OCI-LY7 (cell line): ENCODE measurements around the gene DDR1. TPM values are rescaled to one million over a fixed set of nuclear protein-coding genes. Genes with fewer than 3 reads are reported as not detected.

Experiments used
- BruUV-seq: library from RNA; stranded (reverse); fragments of 400-500 nt; replicated peaks from 2 replicates; lab custom pipeline; 2021; lab: Mats Ljungman, UMichigan
- CTCF ChIA-PET: fragments of 300-600 bp; sonication (Branson Sonifier 250); formaldehyde crosslinking; loops from one replicate; lab custom pipeline; 2022; ENCODE audit warnings: antibody characterized with exemption; ENCODE audit not compliant: unreplicated experiment; lab: Charles Lee
- POLR2A ChIA-PET: fragments of 300-600 bp; sonication (Branson Sonifier 250); formaldehyde crosslinking; loops from one replicate; lab custom pipeline; 2022; ENCODE audit warnings: antibody characterized with exemption; lab: Charles Lee
- DNase-seq: peaks from one replicate; pipeline ENCODE4 v3.0.0-alpha.2; 2015; ENCODE audit warnings: low spot score
- H2AFZ ChIP-seq: fragments of 200-600 bp; sonication (generic), shearing (Covaris generic); 2 replicates; pipeline ENCODE4 v1.6.1; 2014; ENCODE audit warnings: mild to moderate bottlenecking, antibody characterized with exemption, low read length, moderate library complexity
- H3K27ac ChIP-seq: fragments of 200-600 bp; sonication (generic); 2 replicates; pipeline ENCODE4 v1.5.1; 2014; ENCODE audit warnings: mixed run types, low read depth, mild to moderate bottlenecking, moderate library complexity, low read length, inconsistent platforms; ENCODE audit not compliant: poor library complexity, severe bottlenecking
- H3K36me3 ChIP-seq: fragments of 200-600 bp; sonication (generic); 2 replicates; pipeline ENCODE4 v1.6.1; 2014; ENCODE audit warnings: mild to moderate bottlenecking, antibody characterized with exemption, low read length, moderate library complexity, mixed read lengths; ENCODE audit not compliant: insufficient read depth
- H3K4me1 ChIP-seq: fragments of 200-600 bp; sonication (generic); 2 replicates; pipeline ENCODE4 v1.5.1; 2014; ENCODE audit warnings: mild to moderate bottlenecking, low read length; ENCODE audit not compliant: insufficient read depth, poor library complexity, severe bottlenecking
- H3K4me2 ChIP-seq: fragments of 200-600 bp; sonication (generic); 2 replicates; pipeline ENCODE4 v1.6.1; 2014; ENCODE audit warnings: mild to moderate bottlenecking, low read length
- H3K4me3 ChIP-seq: fragments of 200-600 bp; sonication (generic); 2 replicates; pipeline ENCODE4 v1.5.1; 2014; ENCODE audit warnings: mild to moderate bottlenecking, low read depth, low read length; ENCODE audit not compliant: poor library complexity, severe bottlenecking
- H3K79me2 ChIP-seq: fragments of 200-600 bp; sonication (generic); 2 replicates; pipeline ENCODE4 v1.6.1; 2016; ENCODE audit warnings: low read depth, mild to moderate bottlenecking, low read length, moderate library complexity, mixed read lengths; ENCODE audit not compliant: insufficient read depth
- H3K9me2 ChIP-seq: fragments of 200-600 bp; sonication (generic); 2 replicates; pipeline ENCODE4 v1.6.1; 2016; ENCODE audit warnings: mild to moderate bottlenecking, low read length, mixed read lengths; ENCODE audit not compliant: insufficient read depth
- H3K9me3 ChIP-seq: fragments of 200-600 bp; sonication (generic); 2 replicates; pipeline ENCODE4 v1.6.1; 2014; ENCODE audit warnings: mild to moderate bottlenecking, mixed run types, low read length, mixed read lengths
- H4K20me1 ChIP-seq: fragments of 200-600 bp; sonication (generic); 2 replicates; pipeline ENCODE4 v1.6.1; 2014; ENCODE audit warnings: mild to moderate bottlenecking, antibody characterized with exemption, low read length, moderate library complexity, mixed read lengths; ENCODE audit not compliant: insufficient read depth
- CTCF ChIP-seq: fragments of 200-600 bp; sonication (generic); conservative IDR thresholded peaks from 2 replicates; pipeline ENCODE4 v1.5.1; 2014; ENCODE audit warnings: mild to moderate bottlenecking, antibody characterized with exemption, low read length, moderate library complexity, mixed read lengths
- EZH2phosphoT487 ChIP-seq: fragments of 200-600 bp; sonication (generic); IDR thresholded peaks from 2 replicates; pipeline ENCODE4 v1.6.1; 2018; ENCODE audit warnings: low read depth, borderline replicate concordance, mild to moderate bottlenecking, mixed run types, antibody characterized with exemption, low read length, moderate library complexity, mixed read lengths
- intact Hi-C: fragments of 100-400 bp; cut with micrococcal nuclease; formaldehyde crosslinking; loops from one replicate; pipeline ENCODE4 v1.10.0; 2022; ENCODE audit not compliant: unreplicated experiment
- total RNA-seq, 2 experiments: library from RNA; depleted of rRNA in 1 of 2; stranded (reverse); fragments of >200 nt in 1 of 2; shearing (Covaris generic) in 1 of 2; gene quantifications; 2 replicates each; pipeline ENCODE4 v1.2.3, GENCODE V29; 2014 to 2022

The DDR1 gene
- total RNA-seq, 2 experiments from 2014 or later, result 14.0 to 30.3 TPM

- Histone ChIP-seq H4K20me1 (no peaks in the 10 kb centered on the region), H3K79me2 (no peaks in the 10 kb centered on the region), H3K4me1 (peaks cover 50% of the 10 kb centered on the region), H2AFZ (peak overlapping the region; percentile 27), H3K4me2 (peak overlapping the region; percentile 75), H3K4me3 (peak overlapping the region; percentile 68), H3K9me2 (no peaks in the 10 kb centered on the region), H3K36me3 (no peaks in the 10 kb centered on the region), H3K9me3 (no peaks in the 10 kb centered on the region), H3K27ac (peak overlapping the region; percentile 85)
- TF ChIP-seq EZH2phosphoT487, result no peak
- TF ChIP-seq CTCF, result no peak
- DNase-seq, result no peak
- intact Hi-C loops, result loop anchor here (10.0 kb wide), 1 partner anchor 207 kb away; the partner anchor contains the start of gene DHX16
- ChIA-PET CTCF (interaction anchor here (0.6 to 1.6 kb wide), 4 partner anchors 33 to 262 kb away, joined by 3 to 5 read pairs (median 4); no protein-coding TSS in a partner anchor), POLR2A (interaction anchor here (0.5 to 2.2 kb wide), 9 partner anchors 25 to 455 kb away, joined by 3 to 15 read pairs (median 4); partner anchors contain the start of genes GTF2H4 and VARS2)
- BruUV-seq, result no TSS peak
Observed at GRCh38 chr6:30882204-30882758, 2.0 kb upstream of the DDR1 start.

GRCh38 chr6:30882759-30883684 is 1.3 kb upstream of the DDR1 start:
- intact Hi-C loops, result loop anchor here (10.0 kb wide), 1 partner anchor 208 kb away; the partner anchor contains the start of gene DHX16
- H4K20me1 ChIP-seq, result no peaks in the 10 kb centered on the region
- TF ChIP-seq EZH2phosphoT487 (no peak), CTCF (no peak)
- H3K27ac ChIP-seq, result peak overlapping the region; percentile 85
- CTCF ChIA-PET, result interaction anchor here (0.7 to 1.6 kb wide), 3 partner anchors 32 to 261 kb away, joined by 3 to 5 read pairs (median 3); no protein-coding TSS in a partner anchor
- H3K4me2 ChIP-seq, result peak overlapping the region; percentile 75
- H3K9me2 ChIP-seq, result no peaks in the 10 kb centered on the region
- H3K79me2 ChIP-seq, result no peaks in the 10 kb centered on the region
- peak overlapping the region; percentile 9; the same call in 1 of the 2 replicates for H2AFZ ChIP-seq
- POLR2A ChIA-PET, result interaction anchor here (0.5 to 2.2 kb wide), 8 partner anchors 24 to 454 kb away, joined by 3 to 15 read pairs (median 4); partner anchors contain the start of genes GTF2H4 and VARS2
- H3K4me1 ChIP-seq, result peaks cover 53% of the 10 kb centered on the region
- BruUV-seq, result no TSS peak
- H3K9me3 ChIP-seq, result no peaks in the 10 kb centered on the region
- peak; percentile 82 for DNase-seq
- peak overlapping the region; percentile 68 for H3K4me3 ChIP-seq
- H3K36me3 ChIP-seq, result no peaks in the 10 kb centered on the region
